Liver (tissue), 9 donors: ENCODE measurements around the gene ABCB1. TPM values are rescaled to one million over a fixed set of nuclear protein-coding genes. Genes with fewer than 3 reads are reported as not detected.

ENCODE experiments used
- DNase-seq: peaks from one replicate; pipeline ENCODE4 v3.0.0-alpha.2; 2017; ENCODE audit warnings: low spot score
- H3K27ac ChIP-seq, 2 donors: one replicate each; pipeline ENCODE4 v1.7.0; 2013; ENCODE audit warnings: inconsistent platforms in 2 of 2, low read length in 2 of 2, control low read depth in 1 of 2, low read depth in 1 of 2, mild to moderate bottlenecking in 1 of 2
- H3K27me3 ChIP-seq, 4 donors: one replicate each; pipeline versions ENCODE4 v1.6.1 to v1.7.0; 2013; ENCODE audit warnings: low read length in 3 of 4, inconsistent platforms in 1 of 4, mild to moderate bottlenecking in 1 of 4, moderate library complexity in 1 of 4; ENCODE audit not compliant: control insufficient read depth in 4 of 4, insufficient read depth in 4 of 4
- H3K36me3 ChIP-seq, 4 donors: one replicate each; pipeline versions ENCODE4 v1.6.1 to v1.7.0; 2013; ENCODE audit warnings: low read length in 3 of 4, mild to moderate bottlenecking in 3 of 4, low read depth in 1 of 4, moderate library complexity in 1 of 4; ENCODE audit not compliant: control insufficient read depth in 4 of 4, insufficient read depth in 3 of 4
- H3K4me1 ChIP-seq, 4 donors: one replicate each; pipeline versions ENCODE4 v1.6.1 to v1.7.0; 2013; ENCODE audit warnings: low read length in 3 of 4, mild to moderate bottlenecking in 3 of 4, moderate library complexity in 1 of 4; ENCODE audit not compliant: control insufficient read depth in 4 of 4, insufficient read depth in 4 of 4
- H3K4me3 ChIP-seq, 3 donors: one replicate each; pipeline versions ENCODE4 v1.6.1 to v1.7.0; 2013; ENCODE audit warnings: low read length in 3 of 3, control low read depth in 1 of 3, low read depth in 1 of 3, mild to moderate bottlenecking in 1 of 3
- H3K9ac ChIP-seq, 2 donors: one replicate each; pipeline ENCODE4 v1.7.0; 2013; ENCODE audit warnings: low read length in 2 of 2, mild to moderate bottlenecking in 2 of 2, moderate library complexity in 2 of 2, control low read depth in 1 of 2, low read depth in 1 of 2
- H3K9me3 ChIP-seq, 4 donors: one replicate each; pipeline versions ENCODE4 v1.6.1 to v1.7.0; 2013; ENCODE audit warnings: low read length in 3 of 4; ENCODE audit not compliant: control insufficient read depth in 4 of 4
- EGR1 ChIP-seq, 2 donors: IDR thresholded peaks; 2 replicates each; pipeline ENCODE4 v1.6.1; 2016 to 2018; ENCODE audit warnings: antibody characterized with exemption in 2 of 2, low read depth in 2 of 2
- FOXA1 ChIP-seq: IDR thresholded peaks from 2 replicates; pipeline ENCODE4 v1.6.1; 2016; ENCODE audit warnings: antibody characterized with exemption
- FOXA2 ChIP-seq: IDR thresholded peaks from 2 replicates; pipeline ENCODE4 v1.6.1; 2016; ENCODE audit warnings: antibody characterized with exemption
- GABPA ChIP-seq, 2 donors: IDR thresholded peaks in 1 of 2; conservative IDR thresholded peaks in 1 of 2; 2 replicates each; pipeline ENCODE4 v1.6.1; 2016; ENCODE audit warnings: antibody characterized with exemption in 2 of 2, mild to moderate bottlenecking in 1 of 2, moderate library complexity in 1 of 2
- HNF4A ChIP-seq, 2 donors: conservative IDR thresholded peaks; 2 replicates each; pipeline ENCODE4 v1.6.1; 2016; ENCODE audit warnings: antibody characterized with exemption in 2 of 2, mild to moderate bottlenecking in 2 of 2
- HNF4G ChIP-seq: IDR thresholded peaks from 2 replicates; pipeline ENCODE4 v1.6.1; 2016; ENCODE audit warnings: antibody characterized with exemption
- JUND ChIP-seq, 2 donors: IDR thresholded peaks; 2 replicates each; pipeline ENCODE4 v1.6.1; 2016; ENCODE audit warnings: antibody characterized with exemption in 2 of 2
- MAX ChIP-seq: IDR thresholded peaks from 2 replicates; pipeline ENCODE4 v1.6.1; 2016; ENCODE audit warnings: antibody characterized with exemption
- NR2F2 ChIP-seq: IDR thresholded peaks from 2 replicates; pipeline ENCODE4 v1.6.1; 2016; ENCODE audit warnings: antibody characterized with exemption
- RAD21 ChIP-seq, 2 donors: IDR thresholded peaks; 2 replicates each; pipeline ENCODE4 v1.6.1; 2016; ENCODE audit warnings: antibody characterized with exemption in 2 of 2, mild to moderate bottlenecking in 2 of 2
- RXRA ChIP-seq, 2 donors: IDR thresholded peaks; 2 replicates each; pipeline ENCODE4 v1.6.1; 2017 to 2018; ENCODE audit warnings: antibody characterized with exemption in 2 of 2, mild to moderate bottlenecking in 1 of 2
- SP1 ChIP-seq: IDR thresholded peaks from 2 replicates; pipeline ENCODE4 v1.6.1; 2018; ENCODE audit warnings: antibody characterized with exemption, mild to moderate bottlenecking
- TAF1 ChIP-seq: conservative IDR thresholded peaks from 2 replicates; pipeline ENCODE4 v1.6.1; 2016; ENCODE audit warnings: antibody characterized with exemption, mild to moderate bottlenecking
- YY1 ChIP-seq: IDR thresholded peaks from 2 replicates; pipeline ENCODE4 v1.6.1; 2016; ENCODE audit warnings: antibody characterized with exemption, mild to moderate bottlenecking
- ZBTB33 ChIP-seq: IDR thresholded peaks from 2 replicates; pipeline ENCODE4 v1.6.1; 2016; ENCODE audit warnings: antibody characterized with exemption
- WGBS: extraction: QIAGEN DNeasy Blood & Tissue Kit; methylation state at CpG from one replicate; pipeline ENCODE4 v1.1.7; 2013; 5-methylcytosine and 5-hydroxymethylcytosine counted together
- polyA plus RNA-seq, 2 donors: library from polyadenylated mRNA; stranded (reverse) in 1 of 2; unstranded in 1 of 2; fragments of 200-250 nt in 1 of 2; fragments of >200 nt in 1 of 2; fragmentation: Nextera tagmentation in 1 of 2; extraction: Ambion mirVana in 1 of 2; gene quantifications; one replicate each; pipeline versions ENCODE4 v1.2.1 to v1.2.3, GENCODE V29; 2013 to 2015
- total RNA-seq, 2 donors: library from RNA; depleted of rRNA; stranded (reverse); fragments of >200 nt; gene quantifications; one replicate each; pipeline ENCODE4 v1.2.3, GENCODE V29; 2014
- TF ChIP-seq, protein P1 (sequence below): IDR thresholded peaks from 2 replicates; pipeline ENCODE4 v1.6.1; 2016; ENCODE audit warnings: antibody characterized with exemption, mild to moderate bottlenecking
- TF ChIP-seq, protein P2 (sequence below): fragments of 150-350 bp; IDR thresholded peaks from 2 replicates; pipeline ENCODE4 v1.5.1; 2017; ENCODE audit warnings: improper control_type of control experiment, low read depth, low read length; ENCODE audit not compliant: missing input control
- TF ChIP-seq, protein P3 (sequence below): IDR thresholded peaks from 2 replicates; pipeline ENCODE4 v1.6.1; 2016; ENCODE audit warnings: antibody characterized with exemption
- donor health status: healthy.
- donor health status: healthy.
- donor health status: healthy.
- donor health status: healthy.
- donor health status: healthy.

ABCB1 gene
- total and polyA plus RNA-seq, 4 donors, result 11.9 to 53.2 (median 21.0) TPM

- 93% methylated on average over 1 of the region's 1 CpG for WGBS
- Histone ChIP-seq H3K27ac (no peak overlapping the region), H3K4me3 (no peak overlapping the region)
Measured at GRCh38 chr7:87635921-87636320, 35.2 kb upstream of the ABCB1 start.

DNA sequence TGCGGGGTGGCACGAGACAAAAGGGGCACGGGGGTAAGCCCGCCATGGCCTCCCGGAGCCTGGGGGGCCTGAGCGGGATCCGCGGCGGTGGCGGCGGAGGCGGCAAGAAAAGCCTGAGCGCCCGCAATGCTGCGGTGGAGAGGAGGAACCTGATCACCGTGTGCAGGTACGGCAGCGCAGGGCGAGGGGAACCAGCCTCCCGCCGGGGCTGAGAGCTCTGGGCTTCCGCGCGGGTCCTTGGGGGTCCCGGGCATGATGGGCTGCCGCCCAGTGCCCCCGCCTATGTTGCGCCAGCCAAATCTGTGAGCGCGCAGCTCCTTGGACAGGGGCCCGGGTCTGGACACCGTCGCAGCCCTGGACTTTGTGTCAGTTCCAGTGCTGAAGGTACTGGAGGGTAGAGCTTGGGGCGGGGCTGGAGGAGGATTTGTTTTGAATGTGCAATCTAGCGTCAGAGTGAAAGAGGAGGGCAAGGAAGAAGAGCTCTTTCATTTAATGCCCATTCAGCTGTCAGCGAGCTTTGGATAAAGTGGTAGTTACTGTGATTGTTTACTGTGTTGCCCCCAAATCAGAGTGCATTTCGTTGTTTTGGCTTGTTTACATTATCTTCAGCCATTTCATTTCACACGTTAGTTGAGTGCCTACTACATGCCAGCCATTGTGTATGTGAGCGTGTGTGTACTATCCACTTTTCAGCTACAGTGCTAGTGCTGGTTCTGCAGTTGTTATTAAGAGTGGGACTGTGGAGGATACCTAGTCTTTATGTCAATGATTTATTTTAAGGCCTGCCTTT, 28.3 kb upstream of the ABCB1 start:
- H3K27ac ChIP-seq, result peak overlapping the region; percentile 90
- WGBS, result 4% methylated on average over 39 of the region's 39 CpGs
- peak; percentile 28 for TF ChIP-seq YY1
- no peak for TF ChIP-seq FOXA1
- TF ChIP-seq HNF4G, result peak; percentile 69
- peak in 1 of 2 donors; percentile 46 for TF ChIP-seq RAD21 (IDR thresholded peaks at IDR 0.05)
- TF ChIP-seq, protein P1, sequence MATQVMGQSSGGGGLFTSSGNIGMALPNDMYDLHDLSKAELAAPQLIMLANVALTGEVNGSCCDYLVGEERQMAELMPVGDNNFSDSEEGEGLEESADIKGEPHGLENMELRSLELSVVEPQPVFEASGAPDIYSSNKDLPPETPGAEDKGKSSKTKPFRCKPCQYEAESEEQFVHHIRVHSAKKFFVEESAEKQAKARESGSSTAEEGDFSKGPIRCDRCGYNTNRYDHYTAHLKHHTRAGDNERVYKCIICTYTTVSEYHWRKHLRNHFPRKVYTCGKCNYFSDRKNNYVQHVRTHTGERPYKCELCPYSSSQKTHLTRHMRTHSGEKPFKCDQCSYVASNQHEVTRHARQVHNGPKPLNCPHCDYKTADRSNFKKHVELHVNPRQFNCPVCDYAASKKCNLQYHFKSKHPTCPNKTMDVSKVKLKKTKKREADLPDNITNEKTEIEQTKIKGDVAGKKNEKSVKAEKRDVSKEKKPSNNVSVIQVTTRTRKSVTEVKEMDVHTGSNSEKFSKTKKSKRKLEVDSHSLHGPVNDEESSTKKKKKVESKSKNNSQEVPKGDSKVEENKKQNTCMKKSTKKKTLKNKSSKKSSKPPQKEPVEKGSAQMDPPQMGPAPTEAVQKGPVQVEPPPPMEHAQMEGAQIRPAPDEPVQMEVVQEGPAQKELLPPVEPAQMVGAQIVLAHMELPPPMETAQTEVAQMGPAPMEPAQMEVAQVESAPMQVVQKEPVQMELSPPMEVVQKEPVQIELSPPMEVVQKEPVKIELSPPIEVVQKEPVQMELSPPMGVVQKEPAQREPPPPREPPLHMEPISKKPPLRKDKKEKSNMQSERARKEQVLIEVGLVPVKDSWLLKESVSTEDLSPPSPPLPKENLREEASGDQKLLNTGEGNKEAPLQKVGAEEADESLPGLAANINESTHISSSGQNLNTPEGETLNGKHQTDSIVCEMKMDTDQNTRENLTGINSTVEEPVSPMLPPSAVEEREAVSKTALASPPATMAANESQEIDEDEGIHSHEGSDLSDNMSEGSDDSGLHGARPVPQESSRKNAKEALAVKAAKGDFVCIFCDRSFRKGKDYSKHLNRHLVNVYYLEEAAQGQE, result peak; percentile 74
- TF ChIP-seq GABPA (IDR thresholded peaks at IDR 0.05 in 1 of 2, conservative IDR thresholded peaks at IDR 0.05 in 1 of 2), result no peak
- TF ChIP-seq FOXA2, result no peak
- TF ChIP-seq, protein P2, sequence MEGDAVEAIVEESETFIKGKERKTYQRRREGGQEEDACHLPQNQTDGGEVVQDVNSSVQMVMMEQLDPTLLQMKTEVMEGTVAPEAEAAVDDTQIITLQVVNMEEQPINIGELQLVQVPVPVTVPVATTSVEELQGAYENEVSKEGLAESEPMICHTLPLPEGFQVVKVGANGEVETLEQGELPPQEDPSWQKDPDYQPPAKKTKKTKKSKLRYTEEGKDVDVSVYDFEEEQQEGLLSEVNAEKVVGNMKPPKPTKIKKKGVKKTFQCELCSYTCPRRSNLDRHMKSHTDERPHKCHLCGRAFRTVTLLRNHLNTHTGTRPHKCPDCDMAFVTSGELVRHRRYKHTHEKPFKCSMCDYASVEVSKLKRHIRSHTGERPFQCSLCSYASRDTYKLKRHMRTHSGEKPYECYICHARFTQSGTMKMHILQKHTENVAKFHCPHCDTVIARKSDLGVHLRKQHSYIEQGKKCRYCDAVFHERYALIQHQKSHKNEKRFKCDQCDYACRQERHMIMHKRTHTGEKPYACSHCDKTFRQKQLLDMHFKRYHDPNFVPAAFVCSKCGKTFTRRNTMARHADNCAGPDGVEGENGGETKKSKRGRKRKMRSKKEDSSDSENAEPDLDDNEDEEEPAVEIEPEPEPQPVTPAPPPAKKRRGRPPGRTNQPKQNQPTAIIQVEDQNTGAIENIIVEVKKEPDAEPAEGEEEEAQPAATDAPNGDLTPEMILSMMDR, result no peak
- TF ChIP-seq ZBTB33, result no peak
- TF ChIP-seq TAF1, result peak; percentile 79
- no peak for TF ChIP-seq EGR1 (IDR thresholded peaks at IDR 0.05; ENCODE audit: low read depth in 2 of 2)
- no peak for TF ChIP-seq MAX
- TF ChIP-seq NR2F2, result no peak
- TF ChIP-seq HNF4A (conservative IDR thresholded peaks at IDR 0.05), result peak; percentile 87 to 93
- TF ChIP-seq, protein P3, sequence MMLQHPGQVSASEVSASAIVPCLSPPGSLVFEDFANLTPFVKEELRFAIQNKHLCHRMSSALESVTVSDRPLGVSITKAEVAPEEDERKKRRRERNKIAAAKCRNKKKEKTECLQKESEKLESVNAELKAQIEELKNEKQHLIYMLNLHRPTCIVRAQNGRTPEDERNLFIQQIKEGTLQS, result no peak
- peak in 1 of 2 donors; percentile 9 for TF ChIP-seq JUND (IDR thresholded peaks at IDR 0.05)
- TF ChIP-seq SP1, result peak; percentile 57
- peak in 1 of 2 donors; percentile 45 for TF ChIP-seq RXRA (IDR thresholded peaks at IDR 0.05)
- H3K36me3 ChIP-seq, result no peaks in the 10 kb centered on the region
- H3K9me3 ChIP-seq, result no peaks in the 10 kb centered on the region
- peak overlapping the region in 1 of 2 donors; percentile 44 for H3K9ac ChIP-seq
- H3K4me1 ChIP-seq, result peaks cover 0 to 12% (median 6%) of the 10 kb centered on the region in 4 donors
- peak overlapping the region; percentile 44 to 98 (median 85) for H3K4me3 ChIP-seq
- no peaks in the 10 kb centered on the region for H3K27me3 ChIP-seq
- DNase-seq, result peak; percentile 37

More at GRCh38 chr7:87635921-87636320, 35.2 kb upstream of the ABCB1 start:
- H3K9me3 ChIP-seq, result no peaks in the 10 kb centered on the region
- DNase-seq, result no peak
- H3K36me3 ChIP-seq, result no peaks in the 10 kb centered on the region
- TF ChIP-seq RXRA (IDR thresholded peaks at IDR 0.05) (no peak), FOXA2 (no peak), NR2F2 (no peak)
- H3K9ac ChIP-seq, result no peak overlapping the region
- no peaks in the 10 kb centered on the region for H3K4me1 ChIP-seq
- no peaks in the 10 kb centered on the region for H3K27me3 ChIP-seq
